H7 (cell line): ENCODE results near the gene CDX1. TPM values are rescaled to one million over a fixed set of nuclear protein-coding genes. Genes with fewer than 3 reads are reported as not detected.

Experiments used
- DNase-seq: peaks from one replicate; pipeline ENCODE4 v3.0.0; 2012
- H3K27me3 ChIP-seq: 2 replicates; pipeline ENCODE4 v1.6.0; 2011; ENCODE audit warnings: mild to moderate bottlenecking, low read length; ENCODE audit not compliant: control insufficient read depth, insufficient read depth
- H3K36me3 ChIP-seq: replicated peaks from 2 replicates; pipeline ENCODE4 v1.5.1; 2011; ENCODE audit warnings: low read length; ENCODE audit not compliant: control insufficient read depth, insufficient read depth
- H3K4me3 ChIP-seq: 2 replicates; pipeline ENCODE4 v1.5.1; 2011; ENCODE audit warnings: low read depth, mild to moderate bottlenecking, control low read depth, low read length, moderate library complexity; ENCODE audit not compliant: insufficient read depth
- total RNA-seq: library from RNA; depleted of rRNA; stranded (reverse); fragments of >200 nt; shearing (Covaris generic); gene quantifications from 2 replicates; pipeline ENCODE4 v1.2.3, GENCODE V29; 2014

CDX1 gene
- total RNA-seq, 1 experiment from 2014 or later: 0.62 TPM

DNA sequence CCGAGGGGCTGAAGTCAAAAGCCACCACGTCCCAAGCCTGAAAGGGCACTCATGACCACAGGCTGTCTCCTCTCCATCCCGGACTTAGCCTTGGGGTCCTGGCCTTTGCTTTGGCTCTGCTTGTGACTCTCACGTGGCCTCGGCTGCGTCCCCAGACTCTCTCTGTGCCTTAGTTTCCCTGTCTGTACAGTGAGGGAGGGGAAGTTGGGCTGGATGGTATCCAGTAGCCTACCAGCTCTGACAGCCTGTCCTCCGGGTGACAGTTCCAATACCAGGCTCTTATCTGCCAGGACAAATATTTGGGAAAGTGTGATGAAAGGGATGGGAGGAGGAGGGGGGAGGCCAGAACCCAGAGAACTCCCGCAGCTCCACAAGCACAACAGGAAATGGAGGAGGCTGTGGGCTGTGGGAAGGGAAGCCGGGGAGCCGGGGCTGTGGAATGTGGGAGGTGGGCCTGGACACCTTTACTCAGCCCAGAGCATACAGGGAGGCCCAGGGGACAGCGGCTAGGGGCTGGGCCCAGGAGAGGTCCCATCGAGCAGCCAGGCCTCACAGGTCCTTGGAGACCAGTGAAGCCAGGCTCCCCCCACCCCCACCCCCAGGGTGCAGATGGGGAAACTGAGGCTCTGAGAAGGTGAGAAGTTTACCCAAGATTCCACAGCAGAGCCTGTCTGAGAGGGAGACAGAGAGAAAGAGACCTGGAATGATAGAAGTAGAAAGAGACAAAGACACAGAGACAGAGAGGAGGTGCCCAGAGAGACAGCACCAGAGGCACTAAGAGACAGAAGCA lies 29.2 kb upstream of the CDX1 start:
- Histone ChIP-seq H3K27me3 (peaks cover 14% of the 10 kb centered on the region), H3K36me3 (no peaks in the 10 kb centered on the region; the same call in 1 of the 2 replicates), H3K4me3 (no peak overlapping the region)
- DNase-seq: peak; percentile 75

DNA sequence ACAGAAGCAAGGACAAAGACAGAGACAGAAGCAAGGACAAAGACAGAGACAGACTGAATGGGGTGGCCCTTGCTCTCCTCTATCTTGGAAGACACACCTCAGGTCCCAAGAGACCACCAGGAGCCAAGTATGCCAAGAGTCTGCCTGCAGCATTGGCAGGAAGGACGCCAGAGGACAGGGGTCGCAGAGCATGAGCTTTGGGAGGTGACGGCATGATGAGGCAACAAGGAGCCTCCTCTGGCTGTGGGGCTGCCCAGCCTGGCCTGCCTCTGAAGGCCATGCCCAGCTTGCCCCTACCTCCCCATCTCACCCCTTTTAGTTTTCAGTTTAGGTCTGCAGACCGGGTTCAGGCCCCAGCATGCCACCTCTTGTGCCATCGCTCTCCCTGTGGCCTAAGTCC lies 28.6 kb upstream of the CDX1 start:
- H3K4me3 ChIP-seq: no peak overlapping the region
- H3K36me3 ChIP-seq: no peaks in the 10 kb centered on the region; the same call in 1 of the 2 replicates
- DNase-seq: no peak
- peaks cover 10% of the 10 kb centered on the region for H3K27me3 ChIP-seq

DNA sequence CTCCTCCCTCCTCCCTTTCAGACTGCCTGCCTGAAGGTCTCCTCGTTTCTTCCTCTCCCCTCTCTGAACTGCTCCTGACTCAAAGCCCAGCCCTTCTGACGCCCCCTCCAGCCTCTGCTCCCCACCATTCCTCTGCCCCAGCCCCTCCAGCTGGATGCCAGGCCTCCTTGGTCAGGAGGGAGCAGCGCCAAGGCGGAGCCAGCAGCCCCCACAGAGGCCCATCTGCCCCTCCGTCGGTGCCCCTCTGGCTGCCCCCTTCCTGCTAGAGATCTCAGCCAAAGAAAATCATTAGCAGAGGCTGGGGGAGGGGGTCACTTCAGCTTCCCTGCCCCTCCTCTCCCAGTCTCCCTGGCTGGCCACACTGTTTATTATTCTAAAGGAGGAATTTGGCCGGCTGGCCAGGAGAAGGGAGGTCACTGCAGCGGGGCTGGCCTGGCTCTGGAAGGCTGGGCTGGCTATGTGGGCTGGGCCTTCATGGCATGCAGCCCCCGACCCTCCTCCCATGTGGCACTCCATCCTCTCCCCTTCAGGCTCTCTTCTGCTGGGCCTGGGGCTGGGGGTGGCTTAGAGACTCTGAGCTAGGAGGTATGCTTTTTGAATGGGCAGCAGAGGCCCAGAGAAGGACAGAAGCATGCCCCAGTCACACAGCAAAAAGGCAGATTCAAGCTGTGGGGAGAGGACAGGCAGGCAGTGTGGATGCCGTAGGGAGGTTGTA lies 27.9 kb upstream of the CDX1 start:
- H3K4me3 ChIP-seq: no peak overlapping the region
- peak; percentile 84 for DNase-seq
- no peaks in the 10 kb centered on the region for H3K36me3 ChIP-seq
- H3K27me3 ChIP-seq: peaks cover 6% of the 10 kb centered on the region

DNA sequence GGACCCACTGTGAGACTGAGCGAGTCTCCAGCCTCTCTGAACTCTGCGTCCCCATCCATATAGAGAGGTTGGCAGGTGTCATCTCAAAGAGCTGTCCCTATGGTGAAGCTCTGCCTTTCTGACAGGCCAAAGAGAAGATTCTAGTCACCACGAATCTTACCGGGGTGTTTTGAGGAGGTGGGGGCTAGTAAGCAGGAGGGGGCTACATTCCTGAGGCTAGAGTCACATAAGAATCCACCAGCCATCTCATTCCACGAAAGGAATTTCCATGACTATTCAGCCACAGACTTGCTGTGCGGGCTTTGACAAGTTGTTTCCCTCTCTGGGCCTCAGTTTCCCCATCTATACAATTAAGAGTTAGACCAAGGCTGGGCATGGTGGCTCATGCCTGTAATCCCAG lies 27.2 kb upstream of the CDX1 start:
- H3K4me3 ChIP-seq: no peak overlapping the region
- no peak for DNase-seq
- peaks cover 6% of the 10 kb centered on the region for H3K27me3 ChIP-seq
- no peaks in the 10 kb centered on the region for H3K36me3 ChIP-seq

DNA sequence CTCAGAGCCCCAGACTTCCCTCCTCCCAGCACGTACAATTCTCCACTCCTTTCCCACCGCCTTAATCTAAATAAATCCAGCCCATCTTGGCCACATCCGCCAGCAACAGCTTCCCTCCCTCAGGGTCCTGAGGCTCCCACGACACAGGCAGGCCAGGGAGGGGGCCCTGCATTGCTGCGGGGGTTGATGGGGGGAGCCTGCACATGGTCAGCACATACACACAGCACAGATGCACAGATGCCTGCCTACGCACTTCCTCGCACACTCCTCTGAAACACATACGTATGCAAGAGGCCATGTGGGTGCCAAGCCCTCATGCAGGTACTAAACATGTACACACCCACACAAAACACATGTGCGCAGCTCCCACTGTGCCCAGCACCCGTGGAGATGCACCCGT lies 25.7 kb upstream of the CDX1 start:
- no peak for DNase-seq
- Histone ChIP-seq H3K4me3 (no peak overlapping the region), H3K36me3 (no peaks in the 10 kb centered on the region), H3K27me3 (peaks cover 2% of the 10 kb centered on the region)

DNA sequence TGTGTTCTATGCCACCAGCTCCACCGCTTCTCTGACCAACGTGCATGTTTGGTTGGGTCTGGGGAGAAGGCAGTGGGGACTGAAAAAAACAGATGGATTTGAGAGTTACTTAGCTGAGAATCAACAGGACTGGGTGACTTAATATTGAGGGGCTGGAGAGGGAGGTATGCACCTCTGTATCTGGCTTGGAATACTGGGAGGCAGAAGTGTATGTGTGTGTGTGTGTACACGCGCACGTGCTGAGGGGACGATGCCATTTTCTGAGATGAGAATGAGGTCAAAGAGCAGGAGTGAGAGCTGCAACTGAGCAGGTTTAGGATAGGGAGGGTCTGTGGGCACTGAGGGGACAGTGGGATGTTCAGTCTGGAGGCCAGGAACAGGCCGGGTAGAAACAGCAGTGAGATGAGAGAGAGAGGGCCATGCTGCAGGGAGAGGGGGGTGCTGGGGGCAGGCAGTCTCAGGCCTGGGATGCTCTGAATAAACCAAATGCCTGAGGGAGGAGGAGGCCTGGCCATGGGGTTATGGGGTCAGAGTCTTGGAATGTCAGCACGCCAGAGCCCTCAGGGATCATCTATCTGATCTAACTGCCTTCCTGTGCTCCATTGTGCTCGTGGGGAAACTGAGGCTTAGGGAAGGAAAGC lies 24.9 kb upstream of the CDX1 start:
- Histone ChIP-seq H3K36me3 (no peaks in the 10 kb centered on the region), H3K27me3 (peaks cover 2% of the 10 kb centered on the region), H3K4me3 (no peak overlapping the region)
- no peak for DNase-seq

DNA sequence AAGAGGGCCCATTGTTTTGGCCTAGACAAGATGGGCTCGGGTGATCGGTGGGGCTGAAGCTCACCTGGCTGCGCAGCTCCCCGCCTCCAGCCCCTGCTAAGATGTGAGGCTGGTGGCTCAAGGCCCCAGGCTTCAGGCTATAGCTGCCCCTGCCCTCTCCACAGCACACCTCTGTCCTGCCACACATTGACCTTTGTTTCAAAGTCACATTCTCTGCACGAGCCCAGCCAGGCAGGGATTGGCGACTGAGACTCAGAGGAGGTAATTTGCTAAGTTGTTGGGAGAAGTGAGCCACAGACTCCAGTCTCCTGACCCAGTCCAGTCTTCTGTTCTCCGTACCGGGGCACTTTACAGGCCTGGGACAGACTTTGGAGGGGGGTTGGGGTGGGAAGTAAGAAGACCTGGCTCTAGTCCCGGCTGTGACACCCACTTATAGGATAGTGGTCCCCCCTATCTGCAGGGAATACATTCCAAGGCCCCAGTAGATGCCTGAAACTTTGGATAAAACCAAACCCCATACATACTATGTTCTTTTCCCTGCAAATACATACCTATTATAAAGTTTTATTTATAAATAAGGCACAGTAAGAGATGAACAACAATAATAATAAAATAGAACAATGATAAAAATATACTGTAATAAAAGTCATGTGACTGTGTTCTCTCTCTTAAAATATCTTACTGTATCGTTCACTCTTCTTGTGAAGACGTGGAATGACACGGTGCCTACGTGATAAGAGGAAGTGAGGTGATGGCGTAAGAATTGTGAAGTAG lies 24.2 kb upstream of the CDX1 start:
- Histone ChIP-seq H3K4me3 (no peak overlapping the region), H3K36me3 (no peaks in the 10 kb centered on the region), H3K27me3 (no peaks in the 10 kb centered on the region; the same call in 1 of the 2 replicates)
- DNase-seq: no peak

DNA sequence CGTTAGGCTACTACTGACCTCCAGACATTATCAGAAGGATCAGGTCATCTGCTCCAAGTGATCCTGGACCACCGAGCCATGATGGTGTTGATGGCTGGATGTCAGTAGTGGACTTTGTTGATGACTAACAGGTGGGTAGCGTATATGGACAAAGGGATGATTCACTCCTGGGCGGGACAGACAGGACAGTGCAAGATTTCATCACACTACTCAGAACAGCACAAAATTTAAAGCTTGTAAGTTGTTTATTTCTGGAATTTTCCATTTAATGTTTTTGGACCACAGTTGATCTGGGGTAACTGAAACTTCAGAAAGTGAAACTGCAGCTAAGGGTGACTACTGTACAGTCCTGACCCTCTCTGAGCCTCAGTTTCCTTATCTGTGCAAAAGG lies 23.6 kb upstream of the CDX1 start:
- DNase-seq: no peak
- Histone ChIP-seq H3K4me3 (no peak overlapping the region), H3K36me3 (no peaks in the 10 kb centered on the region), H3K27me3 (no peaks in the 10 kb centered on the region)

DNA sequence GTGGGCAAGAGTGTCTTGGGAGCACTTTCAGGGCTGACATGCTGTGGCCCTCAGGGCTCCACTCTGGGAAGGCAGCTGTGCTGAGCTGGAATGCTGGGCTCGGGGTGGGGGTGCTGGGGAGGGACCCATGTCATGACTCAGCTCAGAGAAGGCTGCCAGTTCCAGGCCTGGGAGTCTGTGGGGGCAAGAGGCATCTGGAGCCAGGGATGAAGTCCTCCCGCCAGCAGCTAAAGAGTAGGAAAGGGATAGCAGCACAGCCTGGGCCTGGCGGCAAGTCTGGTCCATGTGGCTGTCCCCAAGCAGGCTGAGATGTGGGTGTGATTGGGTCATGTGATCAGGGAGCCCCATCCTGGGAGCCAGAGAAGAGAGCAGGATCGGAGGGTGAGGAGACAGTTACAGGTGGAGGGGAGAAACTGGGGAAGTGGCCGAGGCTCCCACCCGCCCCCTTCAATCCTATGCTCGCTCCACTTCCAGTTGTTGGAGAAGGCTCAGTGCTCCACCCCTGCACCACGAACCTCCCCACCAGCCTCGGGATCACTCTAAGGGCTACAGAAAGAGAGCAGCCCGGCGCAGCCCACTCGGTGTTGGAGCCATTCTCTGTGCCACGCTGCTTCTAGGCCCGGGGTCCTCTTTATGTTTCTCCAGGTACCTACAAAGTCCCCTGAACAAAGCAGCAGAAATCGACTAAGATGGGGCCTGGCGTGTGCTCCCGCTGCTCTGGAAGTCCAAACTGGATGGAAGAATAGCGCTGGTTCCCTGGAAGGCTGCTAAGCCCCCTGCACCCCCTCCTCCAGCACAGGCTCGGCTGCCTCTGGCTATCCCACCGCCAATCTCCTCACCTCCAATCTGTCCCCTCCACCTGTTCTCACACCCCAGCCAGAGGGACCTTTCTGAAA lies 23.0 kb upstream of the CDX1 start:
- Histone ChIP-seq H3K4me3 (no peak overlapping the region), H3K27me3 (no peaks in the 10 kb centered on the region), H3K36me3 (no peaks in the 10 kb centered on the region)
- no peak for DNase-seq

DNA sequence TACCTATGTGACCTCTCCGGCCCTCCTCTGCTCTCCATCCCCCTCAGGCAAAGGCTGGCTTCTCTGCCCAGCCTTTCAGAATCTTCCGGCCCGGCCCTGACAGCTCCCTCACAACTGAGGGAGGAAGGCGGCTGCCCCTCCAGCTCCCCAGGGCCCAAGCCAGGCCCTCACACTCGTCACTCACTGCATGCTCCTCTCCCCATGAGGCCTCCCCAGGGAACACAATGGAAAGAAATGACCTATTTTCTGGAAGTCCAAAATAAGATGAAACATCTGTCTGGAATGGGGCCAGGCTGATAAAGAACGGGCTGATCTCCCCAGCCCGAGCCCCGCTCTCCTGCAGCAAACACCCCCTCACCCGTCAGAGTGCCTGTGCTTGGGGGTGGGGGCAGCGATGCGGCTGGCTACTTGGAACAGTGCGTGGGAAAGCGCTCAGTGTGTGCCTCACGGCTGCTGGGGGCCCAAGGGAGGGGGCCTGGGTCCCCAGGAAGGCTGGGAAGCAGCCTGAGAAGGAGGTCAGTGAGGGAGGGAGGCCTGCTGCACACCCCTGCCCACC lies 22.3 kb upstream of the CDX1 start:
- peak; percentile 82 for DNase-seq
- no peaks in the 10 kb centered on the region for H3K27me3 ChIP-seq
- H3K36me3 ChIP-seq: no peaks in the 10 kb centered on the region
- no peak overlapping the region for H3K4me3 ChIP-seq

DNA sequence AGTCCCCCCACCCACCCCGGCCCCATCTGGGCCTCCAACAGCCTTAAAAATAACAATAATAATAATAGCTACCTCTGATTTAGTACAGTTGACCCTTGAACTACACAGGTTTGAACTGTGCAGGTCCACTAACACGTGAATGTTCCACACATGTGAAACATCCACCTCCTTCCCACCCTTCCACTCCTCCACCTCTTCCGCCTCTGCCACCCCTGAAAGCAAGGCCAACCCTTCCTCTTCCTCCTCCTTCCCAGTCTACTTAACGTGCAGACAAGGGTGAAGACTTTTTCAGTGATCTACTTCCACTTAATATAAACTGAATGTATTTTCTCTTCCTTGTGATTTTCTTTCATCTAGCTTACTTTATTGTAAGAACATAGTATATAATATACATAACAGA lies 21.7 kb upstream of the CDX1 start:
- Histone ChIP-seq H3K36me3 (no peaks in the 10 kb centered on the region), H3K27me3 (no peaks in the 10 kb centered on the region; the same call in 1 of the 2 replicates)
- no peak for DNase-seq

DNA sequence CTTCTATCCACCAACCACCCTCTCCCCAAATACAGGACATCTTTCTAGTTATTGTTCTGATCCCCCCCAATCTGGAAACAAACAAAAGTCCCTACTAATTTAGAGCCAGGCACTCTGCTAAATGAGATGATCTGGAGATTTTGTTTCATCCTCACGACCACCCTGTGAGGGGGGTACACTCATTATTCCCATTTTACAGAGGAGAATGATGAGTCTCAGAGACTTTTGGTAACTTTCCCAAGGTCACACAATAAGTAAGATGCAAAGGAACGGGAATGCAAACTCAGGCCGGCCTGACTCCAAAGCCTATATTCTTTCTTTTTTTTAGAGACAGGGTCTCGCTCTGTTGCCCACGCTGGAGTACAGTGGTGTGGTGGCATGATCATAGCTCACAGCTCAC lies 20.3 kb upstream of the CDX1 start:
- Histone ChIP-seq H3K4me3 (no peak overlapping the region), H3K27me3 (no peaks in the 10 kb centered on the region; the same call in 1 of the 2 replicates), H3K36me3 (no peaks in the 10 kb centered on the region)
- no peak for DNase-seq

More for the DNA sequence above, 21.7 kb upstream of the CDX1 start:
- H3K4me3 ChIP-seq: no peak overlapping the region

DNA sequence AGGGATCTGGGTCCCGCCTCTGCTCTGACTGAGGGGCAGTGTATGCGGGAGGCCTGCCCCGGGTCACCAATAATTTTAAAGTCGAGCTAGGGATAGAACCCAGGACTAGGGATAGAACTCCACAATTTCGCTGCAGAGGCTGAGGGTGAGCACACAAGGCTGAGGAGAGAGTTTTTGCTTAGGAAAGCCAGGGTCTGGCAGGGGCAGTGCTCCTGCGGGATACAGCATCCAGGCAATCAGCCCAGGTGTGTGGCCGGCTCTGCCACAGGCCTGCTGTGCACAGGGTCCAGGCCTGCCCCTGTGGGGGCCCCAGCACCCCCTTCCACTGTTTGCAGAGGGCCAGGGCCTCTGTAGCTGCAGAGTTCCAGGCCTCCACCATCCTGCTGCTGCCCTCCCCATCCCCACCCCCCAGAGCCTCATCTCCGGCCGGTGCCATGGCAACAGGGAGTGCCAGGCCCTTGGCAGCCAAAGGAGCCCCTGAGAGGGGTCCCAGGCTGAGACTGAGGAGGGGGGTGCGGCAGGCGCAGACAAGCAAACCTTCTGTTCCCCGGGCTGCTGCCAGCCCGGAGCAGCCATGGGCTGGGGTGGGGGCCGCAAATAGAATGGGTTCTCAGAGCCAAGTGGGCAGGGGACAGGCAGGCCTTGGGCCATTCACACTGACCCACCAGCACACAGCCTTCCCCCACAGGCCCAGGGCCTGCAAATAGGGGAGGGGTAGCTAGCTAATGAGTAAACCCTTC lies 19.5 kb upstream of the CDX1 start:
- no peaks in the 10 kb centered on the region for H3K36me3 ChIP-seq
- peak; percentile 58 for DNase-seq
- no peak overlapping the region for H3K4me3 ChIP-seq
- no peaks in the 10 kb centered on the region; the same call in 1 of the 2 replicates for H3K27me3 ChIP-seq
